ENCODE results near the gene TSC1.

Gene TSC1

GRCh38 chr9:132947756-132948155 lies 3.3 kb upstream of the TSC1 start:
- Histone ChIP-seq H2AFZ (ENCODE audit: low read length) (no peak overlapping the region), H3K9me2 (replicated peaks; ENCODE audit: low read depth, low read length) (no peaks in the 10 kb centered on the region), H3K9me3 (ENCODE audit: insufficient read depth, low read depth, low read length) (no peaks in the 10 kb centered on the region)

GRCh38 chr9:132946631-132947295 lies 2.3 kb upstream of the TSC1 start:
- Histone ChIP-seq H3K4me1 (ENCODE audit: insufficient read depth, low read length, poor library complexity, severe bottlenecking) (peaks cover 21% of the 10 kb centered on the region), H3K79me2 (ENCODE audit: insufficient read depth, low read length) (peaks cover 26% of the 10 kb centered on the region), H4K20me1 (ENCODE audit: insufficient read depth, low read length, poor library complexity, severe bottlenecking) (peaks cover 8% of the 10 kb centered on the region), H2AFZ (ENCODE audit: low read length) (peak overlapping the region; percentile 12; the same call in 1 of the 2 replicates), H3K9me3 (ENCODE audit: insufficient read depth, low read depth, low read length) (no peaks in the 10 kb centered on the region), H3K9ac (ENCODE audit: low read depth, low read length, poor library complexity, severe bottlenecking) (no peak overlapping the region), H3F3A (ENCODE audit: low read depth) (no peaks in the 10 kb centered on the region), H3K27me3 (ENCODE audit: insufficient read depth, low read length, poor library complexity, severe bottlenecking) (no peaks in the 10 kb centered on the region), H3K9me2 (replicated peaks; ENCODE audit: low read depth, low read length) (no peaks in the 10 kb centered on the region), H3K4me3 (ENCODE audit: low read length, poor library complexity, severe bottlenecking) (no peak overlapping the region), H3K36me3 (ENCODE audit: insufficient read depth, low read length) (no peaks in the 10 kb centered on the region), H3K4me2 (ENCODE audit: low read depth, low read length, poor library complexity, severe bottlenecking) (no peak overlapping the region)
- TF ChIP-seq CTCF (conservative IDR thresholded peaks at IDR 0.05; ENCODE audit: low read length): no peak
- TF ChIP-seq EZH2phosphoT487 (IDR thresholded peaks at IDR 0.05; ENCODE audit: borderline replicate concordance): no peak

More at GRCh38 chr9:132947756-132948155, 3.3 kb upstream of the TSC1 start:
- no peaks in the 10 kb centered on the region for H3K36me3 ChIP-seq (ENCODE audit: insufficient read depth, low read length)
- H4K20me1 ChIP-seq (ENCODE audit: insufficient read depth, low read length, poor library complexity, severe bottlenecking): peaks cover 8% of the 10 kb centered on the region
- no peak overlapping the region for H3K4me2 ChIP-seq (ENCODE audit: low read depth, low read length, poor library complexity, severe bottlenecking)
- no peak overlapping the region for H3K9ac ChIP-seq (ENCODE audit: low read depth, low read length, poor library complexity, severe bottlenecking)
- H3K79me2 ChIP-seq (ENCODE audit: insufficient read depth, low read length): peaks cover 16% of the 10 kb centered on the region
- no peaks in the 10 kb centered on the region for H3F3A ChIP-seq (ENCODE audit: low read depth)
- TF ChIP-seq EZH2phosphoT487 (IDR thresholded peaks at IDR 0.05; ENCODE audit: borderline replicate concordance) (no peak), CTCF (conservative IDR thresholded peaks at IDR 0.05; ENCODE audit: low read length) (no peak)
- peaks cover 11% of the 10 kb centered on the region for H3K4me1 ChIP-seq (ENCODE audit: insufficient read depth, low read length, poor library complexity, severe bottlenecking)
- no peaks in the 10 kb centered on the region for H3K27me3 ChIP-seq (ENCODE audit: insufficient read depth, low read length, poor library complexity, severe bottlenecking)
- no peak overlapping the region for H3K4me3 ChIP-seq (ENCODE audit: low read length, poor library complexity, severe bottlenecking)

GRCh38 chr9:132946211-132946610 lies 1.8 kb upstream of the TSC1 start:
- Histone ChIP-seq H3K27me3 (ENCODE audit: insufficient read depth, low read length, poor library complexity, severe bottlenecking) (no peaks in the 10 kb centered on the region), H3K79me2 (ENCODE audit: insufficient read depth, low read length) (peaks cover 32% of the 10 kb centered on the region), H3K4me2 (ENCODE audit: low read depth, low read length, poor library complexity, severe bottlenecking) (no peak overlapping the region), H3K9me2 (replicated peaks; ENCODE audit: low read depth, low read length) (no peaks in the 10 kb centered on the region), H3K9ac (ENCODE audit: low read depth, low read length, poor library complexity, severe bottlenecking) (no peak overlapping the region), H4K20me1 (ENCODE audit: insufficient read depth, low read length, poor library complexity, severe bottlenecking) (peaks cover 8% of the 10 kb centered on the region), H3F3A (ENCODE audit: low read depth) (no peaks in the 10 kb centered on the region), H3K9me3 (ENCODE audit: insufficient read depth, low read depth, low read length) (no peaks in the 10 kb centered on the region), H3K4me1 (ENCODE audit: insufficient read depth, low read length, poor library complexity, severe bottlenecking) (peaks cover 23% of the 10 kb centered on the region), H3K4me3 (ENCODE audit: low read length, poor library complexity, severe bottlenecking) (no peak overlapping the region), H2AFZ (ENCODE audit: low read length) (no peak overlapping the region), H3K36me3 (ENCODE audit: insufficient read depth, low read length) (no peaks in the 10 kb centered on the region)
- TF ChIP-seq CTCF (conservative IDR thresholded peaks at IDR 0.05; ENCODE audit: low read length): no peak
- TF ChIP-seq EZH2phosphoT487 (IDR thresholded peaks at IDR 0.05; ENCODE audit: borderline replicate concordance): no peak
